ENCODE measurements around the gene RUNX2.
"Not testable (repeated sequence)": the region's sequence is repeated elsewhere in the genome, so short reads cannot be mapped to it uniquely, and the experiment has no call there.

The RUNX2 gene

GRCh38 chr6:45462190-45463134 lies 134.3 kb downstream of the RUNX2 start:
- no peak for DNase-seq

- no peak for DNase-seq
Measured at GRCh38 chr6:45464685-45465084, 136.6 kb downstream of the RUNX2 start.

- DNase-seq, result no peak
Measured at GRCh38 chr6:45466686-45467085, 138.6 kb downstream of the RUNX2 start.

GRCh38 chr6:45467417-45467816 lies 139.3 kb downstream of the RUNX2 start:
- DNase-seq, result not testable (repeated sequence)

GRCh38 chr6:45467853-45468252 lies 139.7 kb downstream of the RUNX2 start:
- no peak for DNase-seq

- DNase-seq, result no peak
Measured at GRCh38 chr6:45469663-45470062, 141.5 kb downstream of the RUNX2 start.

GRCh38 chr6:45470131-45470738 lies 142.1 kb downstream of the RUNX2 start:
- no peak for DNase-seq

GRCh38 chr6:45472382-45472781 lies 144.3 kb downstream of the RUNX2 start:
- no peak for DNase-seq

GRCh38 chr6:45473121-45473993 lies 145.2 kb downstream of the RUNX2 start:
- DNase-seq, result no peak

GRCh38 chr6:45474376-45474775 lies 146.2 kb downstream of the RUNX2 start:
- no peak for DNase-seq

- no peak for DNase-seq
Measured at GRCh38 chr6:45476341-45476740, 148.2 kb downstream of the RUNX2 start.

GRCh38 chr6:45477278-45477677 lies 149.1 kb downstream of the RUNX2 start:
- DNase-seq, result no peak

- no peak for DNase-seq
Measured at GRCh38 chr6:45477790-45478189, 149.7 kb downstream of the RUNX2 start.

GRCh38 chr6:45478240-45478639 lies 150.1 kb downstream of the RUNX2 start:
- no peak for DNase-seq

GRCh38 chr6:45479834-45480751 lies 152.0 kb downstream of the RUNX2 start:
- no peak for DNase-seq

- DNase-seq, result no peak
Measured at GRCh38 chr6:45480752-45481415, 152.8 kb downstream of the RUNX2 start.

- DNase-seq, result no peak
Measured at GRCh38 chr6:45483021-45483420, 154.9 kb downstream of the RUNX2 start.

GRCh38 chr6:45483501-45483900 lies 155.4 kb downstream of the RUNX2 start:
- DNase-seq, result no peak

GRCh38 chr6:45486736-45487135 lies 158.6 kb downstream of the RUNX2 start:
- no peak for DNase-seq

- DNase-seq, result no peak
Measured at GRCh38 chr6:45487645-45488044, 159.5 kb downstream of the RUNX2 start.

- no peak for DNase-seq
Measured at GRCh38 chr6:45488269-45488668, 160.1 kb downstream of the RUNX2 start.

- DNase-seq, result no peak
Measured at GRCh38 chr6:45488889-45489288, 160.8 kb downstream of the RUNX2 start.
